MCF 10A (cell line): ENCODE results near the gene SLC43A3. TPM values are rescaled to one million over a fixed set of nuclear protein-coding genes. Genes with fewer than 3 reads are reported as not detected.

Source experiments
- BruUV-seq: library from RNA; stranded (reverse); fragments of 400-500 nt; replicated peaks from 2 replicates; lab custom pipeline; 2021; lab: Mats Ljungman, UMichigan
- CTCF ChIA-PET: fragments of 300-600 bp; sonication (Branson Sonifier 250); formaldehyde crosslinking; extraction: SDS; loops from one replicate; lab custom pipeline; 2021; ENCODE audit warnings: antibody characterized with exemption, inconsistent platforms; lab: Yijun Ruan, JAX
- POLR2A ChIA-PET: fragments of 300-600, 350-650 bp; sonication (Branson Sonifier 250); formaldehyde crosslinking; extraction: SDS; loops from one replicate; lab custom pipeline; 2020; ENCODE audit warnings: antibody characterized with exemption, inconsistent platforms; lab: Yijun Ruan, JAX
- DNase-seq: peaks from one replicate; pipeline ENCODE4 v3.0.0-alpha.2; 2018; ENCODE audit not compliant: unreplicated experiment
- H3K27ac Mint-ChIP-seq: one replicate; pipeline ENCODE4 v1.8.0; 2022; ENCODE audit warnings: mild to moderate bottlenecking, low read depth, mixed read lengths; ENCODE audit not compliant: unreplicated experiment
- H3K27me3 Mint-ChIP-seq: one replicate; pipeline ENCODE4 v1.8.0; 2022; ENCODE audit warnings: mixed read lengths; ENCODE audit not compliant: insufficient read depth, unreplicated experiment
- H3K36me3 Mint-ChIP-seq: one replicate; pipeline ENCODE4 v1.8.0; 2022; ENCODE audit warnings: mild to moderate bottlenecking, moderate library complexity, mixed read lengths; ENCODE audit not compliant: insufficient read depth, unreplicated experiment
- H3K4me1 Mint-ChIP-seq: one replicate; pipeline ENCODE4 v1.8.0; 2022; ENCODE audit warnings: mixed read lengths; ENCODE audit not compliant: insufficient read depth, unreplicated experiment
- H3K4me3 Mint-ChIP-seq: one replicate; pipeline ENCODE4 v1.8.0; 2022; ENCODE audit warnings: mild to moderate bottlenecking, moderate library complexity, mixed read lengths; ENCODE audit not compliant: unreplicated experiment
- H3K9me3 Mint-ChIP-seq: one replicate; pipeline ENCODE4 v1.8.0; 2022; ENCODE audit warnings: mixed read lengths; ENCODE audit not compliant: unreplicated experiment
- intact Hi-C: fragments of 100-400 bp; cut with micrococcal nuclease; formaldehyde crosslinking; loops from 2 replicates; pipeline ENCODE4 v1.14.1; 2022
- total RNA-seq: library from RNA; stranded (reverse); gene quantifications from 2 replicates; pipeline ENCODE4 v1.2.3, GENCODE V29; 2022
- TF ChIP-seq, protein P1 (sequence below): fragments of 200-600 bp; IDR thresholded peaks from one replicate; pipeline ENCODE4 v1.8.0; 2022; ENCODE audit warnings: antibody characterized with exemption, mild to moderate bottlenecking; ENCODE audit not compliant: unreplicated experiment

Gene SLC43A3
- total RNA-seq, 1 experiment from 2014 or later = 112 TPM

DNA sequence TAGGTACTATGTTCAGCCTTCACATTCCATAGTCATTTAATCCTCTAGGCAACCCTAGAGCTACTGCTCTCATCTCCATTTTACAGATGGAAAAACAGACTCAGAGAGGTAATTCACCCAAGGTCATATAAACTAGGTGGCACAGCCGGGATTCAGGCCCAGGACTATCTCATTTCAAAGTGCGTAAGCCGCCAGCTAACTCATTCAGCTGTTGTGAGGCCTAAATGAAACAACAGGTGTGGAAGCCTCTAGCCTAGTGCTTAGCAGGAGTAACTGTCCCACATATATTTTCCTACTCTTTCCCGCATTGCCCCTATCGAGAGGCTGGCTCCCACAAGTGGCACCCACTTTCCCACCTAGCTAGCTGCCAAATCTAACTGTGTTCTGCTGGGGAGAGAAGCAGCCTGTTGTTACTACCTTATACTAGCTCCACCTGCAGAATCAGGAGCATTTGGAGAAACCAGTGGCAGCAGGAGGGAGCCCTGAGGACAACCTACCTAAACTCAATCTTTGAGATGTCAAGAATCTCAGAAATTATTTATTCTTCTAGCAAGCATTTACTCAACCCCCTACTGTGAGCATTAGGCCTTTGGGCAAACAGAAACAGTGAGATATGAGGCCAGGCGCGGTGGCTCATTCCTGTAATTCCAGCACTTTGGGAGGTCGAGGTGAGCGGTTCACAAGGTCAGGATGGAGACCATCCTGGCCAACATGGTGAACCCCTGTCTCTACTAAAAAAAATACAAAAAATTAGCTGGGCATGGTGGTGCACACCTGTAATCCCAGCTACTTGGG is 66.8 kb downstream of the SLC43A3 start:
- Mint-ChIP-seq H3K27ac (no peak overlapping the region), H3K4me3 (no peak overlapping the region), H3K36me3 (no peaks in the 10 kb centered on the region), H3K27me3 (no peaks in the 10 kb centered on the region), H3K9me3 (no peaks in the 10 kb centered on the region), H3K4me1 (no peaks in the 10 kb centered on the region)
- POLR2A ChIA-PET = interaction anchor here (0.6 kb wide), 1 partner anchor 492 kb away, joined by 3 read pairs; no protein-coding TSS in a partner anchor
- no peak for DNase-seq
- intact Hi-C loops = no loop called here
- TF ChIP-seq, protein P1, sequence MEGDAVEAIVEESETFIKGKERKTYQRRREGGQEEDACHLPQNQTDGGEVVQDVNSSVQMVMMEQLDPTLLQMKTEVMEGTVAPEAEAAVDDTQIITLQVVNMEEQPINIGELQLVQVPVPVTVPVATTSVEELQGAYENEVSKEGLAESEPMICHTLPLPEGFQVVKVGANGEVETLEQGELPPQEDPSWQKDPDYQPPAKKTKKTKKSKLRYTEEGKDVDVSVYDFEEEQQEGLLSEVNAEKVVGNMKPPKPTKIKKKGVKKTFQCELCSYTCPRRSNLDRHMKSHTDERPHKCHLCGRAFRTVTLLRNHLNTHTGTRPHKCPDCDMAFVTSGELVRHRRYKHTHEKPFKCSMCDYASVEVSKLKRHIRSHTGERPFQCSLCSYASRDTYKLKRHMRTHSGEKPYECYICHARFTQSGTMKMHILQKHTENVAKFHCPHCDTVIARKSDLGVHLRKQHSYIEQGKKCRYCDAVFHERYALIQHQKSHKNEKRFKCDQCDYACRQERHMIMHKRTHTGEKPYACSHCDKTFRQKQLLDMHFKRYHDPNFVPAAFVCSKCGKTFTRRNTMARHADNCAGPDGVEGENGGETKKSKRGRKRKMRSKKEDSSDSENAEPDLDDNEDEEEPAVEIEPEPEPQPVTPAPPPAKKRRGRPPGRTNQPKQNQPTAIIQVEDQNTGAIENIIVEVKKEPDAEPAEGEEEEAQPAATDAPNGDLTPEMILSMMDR = no peak
- CTCF ChIA-PET = interaction anchor here (0.6 to 9.3 kb wide), 8 partner anchors 9 to 284 kb away, joined by 3 to 84 read pairs (median 3); no protein-coding TSS in a partner anchor
- no TSS peak for BruUV-seq

GRCh38 chr11:57359396-57359795 is 67.5 kb downstream of the SLC43A3 start:
- Mint-ChIP-seq H3K4me1 (no peaks in the 10 kb centered on the region), H3K36me3 (no peaks in the 10 kb centered on the region), H3K27ac (no peak overlapping the region), H3K9me3 (no peaks in the 10 kb centered on the region), H3K27me3 (no peaks in the 10 kb centered on the region), H3K4me3 (no peak overlapping the region)
- TF ChIP-seq, protein P1 = no peak
- POLR2A ChIA-PET = no interaction called here
- no TSS peak for BruUV-seq
- CTCF ChIA-PET = interaction anchor here (0.6 to 9.3 kb wide), 7 partner anchors 9 to 285 kb away, joined by 3 to 84 read pairs (median 3); no protein-coding TSS in a partner anchor
- no peak for DNase-seq
- intact Hi-C loops = no loop called here

DNA sequence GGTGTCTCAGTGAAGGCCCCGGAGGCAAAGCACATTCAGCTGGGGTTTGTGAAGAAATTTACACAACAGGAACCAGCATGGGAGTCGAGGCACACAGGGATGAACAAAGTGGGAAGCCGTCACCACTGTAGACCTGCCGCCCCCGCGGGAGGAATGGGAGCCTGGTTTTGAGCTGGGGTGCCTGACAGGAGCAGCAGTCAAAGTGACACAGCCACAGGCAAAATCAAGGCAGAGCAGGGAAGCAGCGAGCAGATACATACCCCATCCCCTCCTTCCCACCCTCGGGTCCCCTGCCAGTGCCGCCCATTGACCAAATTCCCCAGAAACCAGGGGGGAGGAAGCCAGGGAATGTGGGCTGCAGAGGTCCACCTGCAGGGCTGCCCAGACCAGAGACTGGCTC is 67.9 kb downstream of the SLC43A3 start:
- no peak for DNase-seq
- no peak overlapping the region for H3K27ac Mint-ChIP-seq
- intact Hi-C loops = no loop called here
- no peaks in the 10 kb centered on the region for H3K36me3 Mint-ChIP-seq
- TF ChIP-seq, protein P1 = no peak
- no peak overlapping the region for H3K4me3 Mint-ChIP-seq
- CTCF ChIA-PET = interaction anchor here (0.6 to 9.3 kb wide), 4 partner anchors 11 to 285 kb away, joined by 3 to 84 read pairs (median 6); no protein-coding TSS in a partner anchor
- H3K9me3 Mint-ChIP-seq = no peaks in the 10 kb centered on the region
- BruUV-seq = no TSS peak
- H3K27me3 Mint-ChIP-seq = no peaks in the 10 kb centered on the region
- POLR2A ChIA-PET = no interaction called here
- no peaks in the 10 kb centered on the region for H3K4me1 Mint-ChIP-seq

DNA sequence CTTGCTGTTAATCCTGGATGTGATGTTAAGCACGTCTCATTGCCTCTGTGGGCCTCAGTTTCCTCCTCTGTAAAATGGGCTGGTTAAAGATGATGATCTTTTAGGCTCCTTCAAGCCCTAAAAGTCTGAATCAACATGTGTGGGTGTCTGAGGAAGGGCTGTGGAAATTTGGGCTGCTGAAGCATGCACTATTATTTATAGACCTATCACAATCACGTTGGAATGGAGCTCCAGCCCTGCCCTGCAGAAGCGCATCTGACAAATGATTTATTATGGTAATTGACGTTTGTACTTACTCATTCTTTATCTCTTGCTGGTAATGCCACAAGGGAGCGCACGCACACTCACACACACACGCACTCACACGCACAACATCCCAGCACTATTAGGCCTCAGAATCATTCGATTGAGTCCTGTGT is 68.4 kb downstream of the SLC43A3 start:
- no peaks in the 10 kb centered on the region for H3K27me3 Mint-ChIP-seq
- no peak for DNase-seq
- no peaks in the 10 kb centered on the region for H3K4me1 Mint-ChIP-seq
- no peak overlapping the region for H3K27ac Mint-ChIP-seq
- CTCF ChIA-PET = interaction anchor here (1.9 to 9.3 kb wide), 2 partner anchors 11 to 135 kb away, joined by 8 to 84 read pairs; no protein-coding TSS in a partner anchor
- no peaks in the 10 kb centered on the region for H3K36me3 Mint-ChIP-seq
- no peak overlapping the region for H3K4me3 Mint-ChIP-seq
- no TSS peak for BruUV-seq
- POLR2A ChIA-PET = no interaction called here
- no peaks in the 10 kb centered on the region for H3K9me3 Mint-ChIP-seq
- intact Hi-C loops = no loop called here
- TF ChIP-seq, protein P1 = no peak
